ENCODE measurements around the gene TBC1D22B. TPM values are rescaled to one million over a fixed set of nuclear protein-coding genes. Genes with fewer than 3 reads are reported as not detected.

TBC1D22B gene
- total and polyA plus RNA-seq, 2 of the 13 experiments (the other 11 are each of a cell fraction or from before 2014, with no cell fraction given): 9.7 to 12.9 TPM

GRCh38 chr6:37369321-37370201 lies 112.0 kb downstream of the TBC1D22B start (continued):
- TF ChIP-seq SMC3 (IDR thresholded peaks at IDR 0.05; ENCODE audit: low read length) (no peak), ONECUT2 (CRISPR knock-in tag; IDR thresholded peaks at IDR 0.05) (peak; percentile 90), ATF2 (CRISPR knock-in tag; IDR thresholded peaks at IDR 0.05) (peak; percentile 73), SRY (CRISPR knock-in tag; IDR thresholded peaks at IDR 0.05) (peak; percentile 71; the same call in 1 of the 2 replicates), ZNF230 (CRISPR knock-in tag; IDR thresholded peaks at IDR 0.05) (0 out of 2 replicates have a peak, but pooled peaks have one; percentile 22), ZNF572 (CRISPR knock-in tag; IDR thresholded peaks at IDR 0.05) (no peak), SIX4 (CRISPR knock-in tag; IDR thresholded peaks at IDR 0.05) (no peak), TCF12 (IDR thresholded peaks at IDR 0.05) (no peak), TCF12 (CRISPR knock-in tag; IDR thresholded peaks at IDR 0.05) (0 out of 2 replicates have a peak, but pooled peaks have one; percentile 61), DBP (CRISPR knock-in tag; IDR thresholded peaks at IDR 0.05; ENCODE audit: not compliant biosample characterization) (no peak), ZNF777 (CRISPR knock-in tag; IDR thresholded peaks at IDR 0.05) (no peak), ZBTB14 (CRISPR knock-in tag; IDR thresholded peaks at IDR 0.05) (no peak), ZNF549 (CRISPR knock-in tag; IDR thresholded peaks at IDR 0.05) (no peak), MXD3 (CRISPR knock-in tag; IDR thresholded peaks at IDR 0.05) (no peak), GLMP (CRISPR knock-in tag; IDR thresholded peaks at IDR 0.05; ENCODE audit: borderline replicate concordance) (no peak), ZNF761 (CRISPR knock-in tag; conservative IDR thresholded peaks at IDR 0.05) (no peak), ARNT2 (CRISPR knock-in tag; IDR thresholded peaks at IDR 0.05; ENCODE audit: low read depth) (no peak), ZFP82 (CRISPR knock-in tag; IDR thresholded peaks at IDR 0.05; ENCODE audit: borderline replicate concordance) (no peak), NKX3-1 (CRISPR knock-in tag; IDR thresholded peaks at IDR 0.05) (peak; percentile 99), PPARG (CRISPR knock-in tag; conservative IDR thresholded peaks at IDR 0.05) (peak; percentile 81), ZEB1 (IDR thresholded peaks at IDR 0.05; ENCODE audit: insufficient replicate concordance, low read depth) (peak; percentile 64), ZKSCAN1 (IDR thresholded peaks at IDR 0.05; ENCODE audit: low read length) (no peak), ZNF276 (CRISPR knock-in tag; IDR thresholded peaks at IDR 0.05; ENCODE audit: low read depth) (no peak), ZNF766 (CRISPR knock-in tag; IDR thresholded peaks at IDR 0.05; ENCODE audit: borderline replicate concordance) (no peak)

All from HepG2 (cell line).